GM06990 (cell line): ENCODE measurements around the gene ITCH.

ENCODE experiments used
- DNase-seq: peaks from one replicate; pipeline ENCODE4 v3.0.0-alpha.2; 2011; ENCODE audit not compliant: insufficient read length; ENCODE audit errors: extremely low read depth
- H3K27me3 ChIP-seq: replicated peaks from 2 replicates; pipeline ENCODE4 v1.6.0; 2011; ENCODE audit warnings: low read length; ENCODE audit not compliant: control insufficient read depth, insufficient read depth
- H3K36me3 ChIP-seq: 2 replicates; pipeline ENCODE4 v1.5.1; 2011; ENCODE audit warnings: low read length; ENCODE audit not compliant: control insufficient read depth, insufficient read depth
- H3K4me3 ChIP-seq: replicated peaks from 2 replicates; pipeline ENCODE4 v1.5.1; 2011; ENCODE audit warnings: low read depth, mild to moderate bottlenecking, control low read depth, low read length
- CTCF ChIP-seq: IDR thresholded peaks from 2 replicates; pipeline ENCODE4 v1.5.1; 2011; ENCODE audit warnings: low read length, control low read depth, mild to moderate bottlenecking, inconsistent platforms; ENCODE audit not compliant: insufficient read depth, poor library complexity, severe bottlenecking

The ITCH gene

GRCh38 chr20:34363062-34363464, at the start of gene ITCH:
ITCH (plus strand) TSS chr20:34363273; CDS start chr20:34393812, 30,539 bp downstream.
- no peaks in the 10 kb centered on the region; the same call in 1 of the 2 replicates for H3K36me3 ChIP-seq
- no peak for TF ChIP-seq CTCF
- peak; percentile 89 for DNase-seq

DNA sequence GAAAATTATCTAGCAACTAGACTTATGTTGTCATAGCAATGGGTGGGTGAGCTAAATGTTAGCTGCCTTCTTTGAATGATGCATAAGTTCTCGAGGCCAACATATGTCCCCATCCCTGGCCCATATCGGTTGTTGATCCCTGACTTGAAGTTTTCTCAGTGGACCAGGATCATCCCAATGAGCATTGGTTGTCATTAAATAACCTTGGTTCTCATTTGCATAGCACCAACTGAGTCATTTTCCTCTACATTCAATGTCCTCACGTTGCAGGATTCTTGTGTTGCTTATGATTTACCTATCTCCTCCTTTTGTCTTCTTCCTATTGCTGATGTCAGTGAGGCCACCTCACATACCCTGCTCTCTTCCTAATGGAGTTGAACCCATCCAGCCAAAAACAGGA, 47.8 kb upstream of the ITCH start:
- no peak for TF ChIP-seq CTCF
- DNase-seq: no peak
- Histone ChIP-seq H3K36me3 (no peaks in the 10 kb centered on the region), H3K27me3 (no peaks in the 10 kb centered on the region), H3K4me3 (no peak overlapping the region)

More at GRCh38 chr20:34363062-34363464, at the start of gene ITCH:
- Histone ChIP-seq H3K4me3 (peak within 1 kb of the TSS; percentile 86), H3K27me3 (no peaks in the 10 kb centered on the region)

DNA sequence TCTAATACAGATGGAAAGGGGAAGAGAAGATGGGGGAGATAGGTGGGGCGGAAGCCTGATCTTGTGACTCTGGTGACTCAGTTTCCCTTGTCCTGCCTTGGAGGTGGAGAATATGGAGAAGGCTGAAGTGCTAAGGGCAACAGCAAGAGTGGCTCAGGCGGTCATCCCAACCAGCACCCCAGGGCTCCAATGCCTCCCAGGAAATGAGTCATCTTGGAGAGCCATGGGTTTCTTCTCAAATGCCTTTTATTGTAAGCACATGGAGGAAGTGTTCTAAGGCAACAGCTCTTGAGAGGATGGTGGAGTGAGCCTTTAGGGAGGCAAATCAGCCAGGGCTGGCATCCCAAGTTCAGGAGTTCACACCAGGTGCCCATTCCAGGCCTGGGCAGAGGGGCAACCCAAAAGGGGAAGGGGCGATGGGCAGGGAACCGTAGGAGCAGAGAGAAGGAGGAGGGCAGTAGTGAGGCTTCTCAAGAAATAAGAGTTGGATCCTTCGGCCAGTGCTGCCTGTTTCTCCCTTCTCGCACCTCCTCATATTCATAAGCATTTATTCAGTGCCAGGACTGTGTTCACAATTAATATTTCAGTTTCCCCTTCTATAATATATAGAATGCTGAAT, 46.8 kb upstream of the ITCH start:
- no peaks in the 10 kb centered on the region for H3K27me3 ChIP-seq
- TF ChIP-seq CTCF: no peak
- no peak for DNase-seq
- H3K4me3 ChIP-seq: no peak overlapping the region
- no peaks in the 10 kb centered on the region for H3K36me3 ChIP-seq

DNA sequence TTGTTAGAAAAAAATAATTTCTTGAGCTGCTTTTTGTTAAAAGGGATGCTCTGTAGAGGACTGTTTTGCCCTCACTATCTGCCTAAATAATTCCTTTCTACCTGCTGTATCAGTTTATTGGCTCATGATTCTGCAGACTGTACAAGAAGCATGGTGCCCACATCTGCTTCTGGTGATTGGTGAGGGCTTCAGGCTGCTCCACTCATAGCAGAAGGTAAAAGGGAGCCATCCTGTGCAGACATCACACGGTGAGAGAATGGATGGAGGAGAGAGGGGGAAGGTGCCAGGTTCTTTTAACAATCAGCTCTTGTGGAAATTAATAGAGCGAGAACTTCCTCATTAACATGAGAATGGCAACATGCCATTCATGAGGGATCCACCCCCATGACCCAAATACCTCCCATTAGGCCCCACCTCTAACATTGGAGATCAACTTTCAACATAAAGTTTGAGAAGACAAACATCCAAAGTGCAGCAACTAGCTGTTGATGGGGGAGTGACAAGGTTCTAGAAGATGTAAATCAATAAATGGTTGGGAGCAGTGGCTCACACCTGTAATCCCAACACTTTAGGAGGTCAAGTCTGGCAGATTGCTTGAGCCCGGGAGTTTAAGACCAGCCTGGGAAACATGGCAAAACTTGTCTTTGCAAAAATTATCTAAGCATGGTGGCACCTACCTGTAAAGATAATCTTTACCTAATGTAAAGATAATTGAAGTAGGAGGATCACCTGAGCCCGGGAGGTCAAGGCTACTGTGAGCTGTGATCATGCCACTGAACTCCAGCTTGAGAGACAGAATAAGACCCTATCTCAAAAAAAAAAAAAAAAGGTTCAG, 44.2 kb upstream of the ITCH start:
- Histone ChIP-seq H3K27me3 (no peaks in the 10 kb centered on the region), H3K4me3 (no peak overlapping the region), H3K36me3 (no peaks in the 10 kb centered on the region)
- no peak for TF ChIP-seq CTCF
- no peak for DNase-seq

DNA sequence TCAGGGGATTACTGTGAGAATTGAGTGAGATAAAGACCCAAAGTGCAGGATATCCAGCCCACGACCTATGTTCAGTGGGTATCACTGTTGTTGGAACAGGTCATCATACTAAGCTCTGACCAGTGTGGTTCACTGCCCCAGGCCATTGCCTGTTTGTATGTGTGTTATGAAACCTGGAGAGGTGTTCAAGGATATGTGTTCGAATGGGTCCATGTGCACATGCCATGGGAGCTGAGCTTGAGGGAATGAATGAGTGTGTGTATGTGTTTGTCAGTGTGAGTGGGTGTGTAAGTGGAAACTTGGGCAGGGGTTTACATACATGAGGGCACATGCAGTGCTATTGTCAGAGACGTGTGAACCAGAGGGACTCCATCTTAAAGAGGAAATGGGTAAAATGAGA, 42.2 kb upstream of the ITCH start:
- Histone ChIP-seq H3K4me3 (no peak overlapping the region), H3K36me3 (no peaks in the 10 kb centered on the region), H3K27me3 (no peaks in the 10 kb centered on the region)
- TF ChIP-seq CTCF: no peak
- no peak for DNase-seq
